Adipocyte (in vitro differentiated cells): ENCODE data around the gene ROBO1.
A peak's percentile ranks its signal among the peaks of the same experiment; 100 is the strongest.

ENCODE experiments used
- DNase-seq: peaks from one replicate; pipeline ENCODE4 v3.0.0-alpha.2; 2015; ENCODE audit warnings: low read depth
- H3K27me3 ChIP-seq: replicated peaks from 2 replicates; pipeline ENCODE4 v1.7.0; 2013; ENCODE audit warnings: mild to moderate bottlenecking, low read length, moderate library complexity; ENCODE audit not compliant: control insufficient read depth, insufficient read depth
- H3K36me3 ChIP-seq: 2 replicates; pipeline ENCODE4 v1.7.0; 2013; ENCODE audit warnings: low read length, mild to moderate bottlenecking, moderate library complexity; ENCODE audit not compliant: control insufficient read depth, insufficient read depth, severe bottlenecking
- H3K4me1 ChIP-seq: 2 replicates; pipeline ENCODE4 v1.7.0; 2013; ENCODE audit warnings: mild to moderate bottlenecking, low read length, moderate library complexity; ENCODE audit not compliant: control insufficient read depth, insufficient read depth
- H3K4me3 ChIP-seq: 2 replicates; pipeline ENCODE4 v1.7.0; 2013; ENCODE audit warnings: mild to moderate bottlenecking, low read length, moderate library complexity
- H3K9ac ChIP-seq: 2 replicates; pipeline ENCODE4 v1.7.0; 2013; ENCODE audit warnings: mild to moderate bottlenecking, low read length, moderate library complexity
- H3K9me3 ChIP-seq: 2 replicates; pipeline ENCODE4 v1.7.0; 2013; ENCODE audit warnings: mild to moderate bottlenecking, low read length, moderate library complexity; ENCODE audit not compliant: control insufficient read depth

ROBO1 gene

DNA sequence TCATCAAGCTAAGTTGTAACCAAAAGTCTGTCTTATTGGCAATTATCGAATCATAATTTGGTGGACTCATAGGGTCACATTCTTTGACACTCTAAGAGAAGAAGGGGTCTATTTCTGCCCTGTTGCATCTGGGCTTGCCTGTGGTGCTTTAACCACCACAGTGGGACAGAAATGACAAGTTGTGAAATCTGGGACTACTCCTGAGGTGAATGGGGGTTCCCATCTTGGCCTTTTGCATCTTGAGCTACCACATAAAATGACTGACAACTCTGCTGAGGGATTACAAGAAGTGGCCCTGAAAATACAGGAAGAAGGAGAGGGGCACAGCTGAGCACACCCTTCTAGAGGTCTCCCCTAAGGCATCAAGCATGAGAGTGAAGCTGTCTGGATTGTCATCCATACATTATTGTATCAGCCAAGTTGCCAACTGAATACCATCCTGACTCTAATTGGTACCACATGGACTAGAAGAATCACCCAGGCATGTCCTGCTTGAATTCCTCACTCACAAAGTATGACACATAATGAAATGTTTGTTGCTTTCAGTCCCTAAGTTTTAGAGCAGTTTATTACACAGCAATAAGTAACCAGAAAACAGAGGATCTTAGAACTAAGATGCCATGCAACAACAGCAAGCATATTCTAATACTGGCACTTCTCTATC, 306.5 kb downstream of the ROBO1 start:
- Histone ChIP-seq H3K4me3 (no peak overlapping the region), H3K36me3 (no peaks in the 10 kb centered on the region), H3K4me1 (no peaks in the 10 kb centered on the region), H3K9ac (no peak overlapping the region), H3K27me3 (no peaks in the 10 kb centered on the region), H3K9me3 (no peaks in the 10 kb centered on the region)
- peak; percentile 72 for DNase-seq

DNA sequence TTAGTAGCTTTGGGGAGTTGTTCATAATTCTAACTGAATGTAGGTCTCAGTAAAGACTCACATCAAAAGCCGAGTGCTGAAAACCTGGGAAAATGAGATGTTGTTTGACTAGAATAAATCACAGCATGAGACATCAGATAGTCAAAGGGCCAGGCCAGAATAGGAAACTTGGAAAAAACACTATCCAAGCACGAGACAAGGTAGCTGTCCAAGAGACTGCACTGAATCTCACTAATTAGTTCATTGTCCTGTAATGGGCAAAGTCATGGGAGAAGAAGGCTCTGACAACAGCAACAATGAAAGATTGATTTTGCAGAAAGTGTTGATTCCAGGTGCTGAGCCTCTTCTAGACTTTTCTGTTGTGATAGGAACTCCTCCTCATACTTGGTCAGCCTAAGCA, 314.2 kb downstream of the ROBO1 start:
- H3K4me3 ChIP-seq: no peak overlapping the region
- DNase-seq: no peak
- no peaks in the 10 kb centered on the region for H3K36me3 ChIP-seq
- no peaks in the 10 kb centered on the region for H3K4me1 ChIP-seq
- no peaks in the 10 kb centered on the region for H3K27me3 ChIP-seq
- no peaks in the 10 kb centered on the region for H3K9me3 ChIP-seq
- no peak overlapping the region for H3K9ac ChIP-seq

DNA sequence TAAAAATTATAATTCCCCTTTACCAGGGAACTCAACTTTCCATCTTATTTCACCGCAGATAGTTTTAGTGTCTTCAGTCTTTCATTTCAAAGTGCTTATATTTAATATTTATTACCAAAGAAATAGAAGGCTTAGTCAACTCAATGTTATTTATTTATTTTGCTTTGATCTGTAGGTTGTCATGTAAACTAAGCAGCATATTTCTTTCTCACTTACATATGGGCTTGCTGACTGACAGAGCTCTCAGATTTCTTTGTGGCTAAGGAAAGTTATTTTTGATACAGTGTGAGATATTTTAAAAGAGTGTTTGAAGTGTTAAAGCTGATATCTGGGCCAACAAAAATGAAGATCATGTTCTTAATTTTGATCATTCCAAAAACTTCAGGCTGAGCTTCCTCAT, 331.4 kb downstream of the ROBO1 start:
- Histone ChIP-seq H3K9me3 (no peaks in the 10 kb centered on the region), H3K36me3 (no peaks in the 10 kb centered on the region), H3K27me3 (no peaks in the 10 kb centered on the region), H3K4me1 (no peaks in the 10 kb centered on the region), H3K4me3 (no peak overlapping the region), H3K9ac (no peak overlapping the region)
- DNase-seq: no peak

DNA sequence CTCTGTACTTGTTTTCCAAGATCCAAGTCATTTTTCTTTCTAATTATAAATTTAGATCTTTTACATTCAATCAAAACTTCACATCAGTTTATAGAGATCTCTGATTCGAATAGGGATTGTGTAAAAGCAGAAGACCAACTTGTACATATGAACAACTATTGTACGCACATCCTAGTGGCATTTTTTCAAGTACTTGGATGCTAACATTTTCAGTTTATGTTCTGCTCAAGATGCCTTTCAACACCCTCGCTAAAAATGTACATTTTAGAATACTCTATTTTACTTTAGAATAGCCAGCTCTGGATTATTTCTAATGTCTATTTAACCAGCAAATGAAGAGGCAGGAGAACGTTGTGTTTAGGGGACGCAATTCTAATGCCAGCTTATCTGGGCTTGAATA, 340.7 kb downstream of the ROBO1 start:
- Histone ChIP-seq H3K9ac (no peak overlapping the region), H3K27me3 (no peaks in the 10 kb centered on the region)
- DNase-seq: no peak

DNA sequence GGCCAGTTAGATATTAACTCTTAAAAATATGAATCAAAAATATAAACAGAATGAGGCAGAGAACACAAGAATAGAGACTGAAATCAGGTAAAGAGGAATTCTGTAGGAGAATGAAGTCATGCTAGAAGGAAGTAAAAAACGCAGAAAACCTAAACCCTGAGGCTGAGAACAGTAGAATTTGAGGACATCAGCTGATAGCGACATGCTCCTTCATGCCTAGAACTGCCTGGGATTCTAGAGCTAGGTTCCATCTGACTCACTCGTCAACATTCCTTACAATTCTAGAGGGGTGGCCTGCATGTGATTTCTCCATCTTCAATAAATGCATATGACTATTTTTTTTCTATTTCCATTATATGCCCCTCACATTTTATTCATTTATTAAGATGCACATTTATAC, 343.0 kb downstream of the ROBO1 start:
- H3K9me3 ChIP-seq: no peaks in the 10 kb centered on the region
- no peaks in the 10 kb centered on the region for H3K27me3 ChIP-seq
- no peak for DNase-seq
- H3K4me3 ChIP-seq: no peak overlapping the region
- no peaks in the 10 kb centered on the region for H3K36me3 ChIP-seq
- no peak overlapping the region for H3K9ac ChIP-seq
- H3K4me1 ChIP-seq: no peaks in the 10 kb centered on the region

More for the DNA sequence above, 340.7 kb downstream of the ROBO1 start:
- Histone ChIP-seq H3K4me1 (no peaks in the 10 kb centered on the region), H3K4me3 (no peak overlapping the region), H3K36me3 (no peaks in the 10 kb centered on the region), H3K9me3 (no peaks in the 10 kb centered on the region)

DNA sequence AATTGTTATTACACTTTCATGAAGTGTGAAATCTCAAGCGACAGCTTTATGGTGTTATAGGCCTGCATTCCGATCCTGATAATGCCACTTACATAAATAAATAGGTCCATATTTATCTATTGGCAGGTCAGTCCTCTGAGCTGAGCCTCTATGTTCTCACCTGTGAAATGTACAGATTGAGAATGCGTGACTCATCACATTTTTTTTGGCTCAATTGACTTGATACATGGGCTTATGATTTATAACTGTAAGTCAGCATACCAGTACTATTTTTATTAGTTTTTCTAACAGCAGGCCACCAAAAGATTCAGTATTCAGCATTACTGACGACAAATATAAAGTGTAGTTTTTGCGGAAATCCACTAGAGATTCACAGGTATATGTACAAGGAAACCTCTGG, 344.4 kb downstream of the ROBO1 start:
- Histone ChIP-seq H3K4me1 (peaks cover 7% of the 10 kb centered on the region), H3K9ac (no peak overlapping the region), H3K36me3 (no peaks in the 10 kb centered on the region), H3K27me3 (no peaks in the 10 kb centered on the region), H3K9me3 (no peaks in the 10 kb centered on the region), H3K4me3 (no peak overlapping the region)
- no peak for DNase-seq

DNA sequence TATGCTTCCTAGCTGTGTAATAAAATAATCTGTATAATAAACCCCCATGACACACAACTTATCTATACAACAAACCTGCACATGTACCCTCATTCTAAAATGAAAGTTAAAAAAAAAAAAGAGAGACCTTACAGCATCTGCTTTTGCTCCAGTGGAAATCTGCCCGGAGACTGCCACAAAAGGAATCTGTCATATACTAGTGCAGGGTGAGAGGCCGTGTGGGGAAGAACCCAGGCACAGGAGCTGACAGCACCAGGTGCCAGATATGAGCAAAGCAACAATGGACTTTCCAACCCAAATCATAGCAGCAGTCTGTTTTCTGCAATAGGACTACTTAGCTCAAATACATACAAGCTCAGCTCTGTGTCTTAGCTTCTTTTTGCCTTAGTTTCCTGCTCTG, 346.5 kb downstream of the ROBO1 start:
- DNase-seq: no peak
- Histone ChIP-seq H3K27me3 (no peaks in the 10 kb centered on the region), H3K9me3 (no peaks in the 10 kb centered on the region), H3K4me3 (no peak overlapping the region), H3K4me1 (peaks cover 7% of the 10 kb centered on the region), H3K36me3 (no peaks in the 10 kb centered on the region), H3K9ac (no peak overlapping the region)

DNA sequence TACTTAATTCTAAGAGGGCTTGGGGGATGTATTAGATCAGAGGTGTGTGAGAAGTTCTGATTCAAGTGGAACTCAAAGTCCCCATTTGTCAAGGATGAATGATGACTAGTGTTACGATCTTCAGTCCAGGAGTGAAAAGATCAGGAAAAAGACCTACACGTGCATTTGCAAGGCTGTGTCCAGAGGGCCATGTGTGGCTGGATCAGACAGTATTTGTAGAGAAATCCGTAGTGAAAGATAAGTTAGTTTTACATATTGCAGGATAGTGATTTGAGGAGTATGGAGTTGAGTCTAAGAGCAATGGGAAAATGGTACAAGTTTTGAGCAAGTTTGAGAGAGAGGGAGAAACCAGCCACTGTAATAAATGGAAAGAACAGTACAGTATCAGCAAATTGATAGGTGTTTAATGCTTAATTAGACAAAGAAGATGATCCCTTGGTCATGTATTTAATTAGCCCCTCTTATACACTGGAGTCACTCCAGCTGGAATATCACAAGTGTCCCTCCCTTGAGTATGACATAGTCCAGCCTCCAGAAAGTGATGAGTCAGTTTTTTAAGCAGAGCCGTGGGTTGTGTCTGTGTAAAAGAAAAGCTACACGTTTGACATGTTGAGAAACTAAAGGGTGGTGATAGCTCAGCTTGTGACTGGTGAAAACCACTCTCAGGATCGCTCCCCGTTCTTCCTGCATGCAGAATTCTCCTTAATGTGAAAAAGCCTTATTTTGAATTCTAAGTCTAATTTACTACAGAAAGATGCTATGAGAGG, 348.8 kb downstream of the ROBO1 start:
- H3K36me3 ChIP-seq: no peaks in the 10 kb centered on the region
- H3K27me3 ChIP-seq: no peaks in the 10 kb centered on the region

DNA sequence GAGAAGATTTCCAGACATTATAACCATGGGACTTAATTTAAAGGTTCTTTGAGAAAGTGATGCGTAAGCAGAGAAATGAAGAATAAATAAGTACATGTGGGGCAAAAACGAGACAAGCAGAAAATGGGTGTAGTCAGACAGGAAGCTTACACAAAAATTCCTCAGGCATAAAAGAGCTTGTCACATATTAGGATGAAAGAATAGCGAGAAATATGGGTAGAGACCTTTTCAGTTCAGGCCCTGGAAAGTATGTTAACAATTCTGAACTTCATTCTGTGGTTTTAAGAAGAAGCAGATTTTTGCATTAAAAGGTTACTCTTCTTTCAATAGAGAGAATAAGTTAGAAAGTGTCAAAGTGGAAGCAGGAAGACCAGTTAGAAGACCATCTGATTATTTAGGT, 352.4 kb downstream of the ROBO1 start:
- no peaks in the 10 kb centered on the region for H3K9me3 ChIP-seq

More for the DNA sequence above, 348.8 kb downstream of the ROBO1 start:
- peaks cover 24% of the 10 kb centered on the region for H3K4me1 ChIP-seq
- H3K4me3 ChIP-seq: peak overlapping the region; percentile 42
- no peaks in the 10 kb centered on the region for H3K9me3 ChIP-seq
- H3K9ac ChIP-seq: no peak overlapping the region
- DNase-seq: peak; percentile 47

DNA sequence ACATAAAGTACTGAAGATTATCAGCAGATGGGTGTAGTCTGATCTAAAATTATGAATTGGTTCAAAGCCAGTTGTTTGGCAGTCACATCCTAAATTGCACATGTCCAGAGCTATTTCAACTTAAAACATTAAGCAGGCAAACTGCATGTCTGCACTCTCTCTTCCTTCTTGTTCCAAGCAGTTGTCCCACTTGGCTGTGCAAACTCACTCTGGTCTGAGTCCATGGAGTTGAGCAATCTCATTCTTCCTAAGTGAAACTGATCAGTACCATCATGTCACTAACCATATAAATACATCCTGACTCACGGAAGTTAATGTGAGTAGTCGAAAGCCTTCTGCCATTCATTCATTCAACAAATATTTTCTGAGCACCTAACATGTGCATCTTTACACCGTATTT, 353.0 kb downstream of the ROBO1 start:
- no peaks in the 10 kb centered on the region for H3K36me3 ChIP-seq
- H3K27me3 ChIP-seq: no peaks in the 10 kb centered on the region
- no peaks in the 10 kb centered on the region for H3K9me3 ChIP-seq
- H3K4me1 ChIP-seq: peaks cover 38% of the 10 kb centered on the region
- H3K9ac ChIP-seq: peak overlapping the region; percentile 47
- H3K4me3 ChIP-seq: peak overlapping the region; percentile 23
- DNase-seq: peak; percentile 94

More for the DNA sequence above, 352.4 kb downstream of the ROBO1 start:
- H3K36me3 ChIP-seq: no peaks in the 10 kb centered on the region
- peaks cover 38% of the 10 kb centered on the region for H3K4me1 ChIP-seq
- no peak overlapping the region for H3K9ac ChIP-seq
- H3K4me3 ChIP-seq: peak overlapping the region; percentile 20
- H3K27me3 ChIP-seq: no peaks in the 10 kb centered on the region
- DNase-seq: peak; percentile 61

DNA sequence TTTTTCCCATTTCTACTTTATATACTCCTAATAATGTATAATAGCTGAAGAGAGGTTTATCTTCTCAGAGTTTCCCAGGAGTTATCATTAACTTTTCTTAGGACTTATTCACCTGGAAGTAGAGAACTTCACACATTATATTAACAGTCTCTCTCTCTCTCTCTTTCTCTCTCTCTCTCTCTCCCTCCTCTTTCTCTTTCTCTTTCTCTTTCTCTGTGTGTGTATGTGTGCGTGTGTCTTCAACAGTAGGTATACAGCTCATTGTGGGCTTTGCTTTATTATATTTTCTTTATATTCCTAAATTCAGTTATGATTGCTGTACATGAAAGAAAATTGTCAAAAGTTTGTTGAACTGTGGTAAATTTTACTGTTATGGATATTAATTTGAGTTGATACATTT, 353.8 kb downstream of the ROBO1 start:
- Histone ChIP-seq H3K4me1 (peaks cover 33% of the 10 kb centered on the region), H3K4me3 (no peak overlapping the region), H3K9ac (peak overlapping the region; percentile 47), H3K9me3 (no peaks in the 10 kb centered on the region), H3K36me3 (no peaks in the 10 kb centered on the region), H3K27me3 (no peaks in the 10 kb centered on the region)
- no peak for DNase-seq
